ENCODE results near the gene NR0B2.

DNA sequence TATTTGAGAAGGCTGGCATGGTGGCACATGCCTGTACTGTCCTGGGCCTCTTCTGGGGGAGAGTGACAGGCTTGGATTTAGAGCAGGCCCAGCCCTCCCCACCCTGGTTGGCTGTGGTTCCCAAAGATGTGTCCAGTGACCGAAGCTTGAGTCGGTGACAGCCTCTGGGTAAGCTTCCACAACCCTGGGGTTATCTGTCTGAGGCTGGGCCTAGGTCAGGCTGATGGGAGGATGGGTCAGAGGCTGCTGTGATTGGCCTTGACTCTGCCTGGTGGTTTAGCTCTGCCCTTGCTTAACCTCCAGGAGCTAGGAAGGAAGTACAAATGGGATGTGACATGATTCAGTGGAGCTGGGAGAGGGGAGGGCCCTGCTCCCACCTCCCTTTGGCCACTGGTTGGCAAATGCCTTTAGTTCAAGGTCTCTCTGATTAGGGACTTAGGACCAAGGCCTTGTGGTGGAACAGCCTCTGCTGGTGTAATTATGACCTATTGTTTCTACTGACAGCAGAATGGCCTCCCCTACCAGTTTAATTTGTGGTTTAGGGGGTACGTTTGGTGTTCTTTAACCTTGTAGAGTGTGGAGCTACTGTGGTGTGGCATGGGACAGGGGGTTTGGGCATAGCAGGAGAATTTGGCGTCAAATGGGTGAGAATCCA lies 24.4 kb upstream of the NR0B2 start:
- TF ChIP-seq EZH2phosphoT487 (IDR thresholded peaks at IDR 0.05; ENCODE audit: insufficient read depth, low read depth) (no peak), EZH2 (IDR thresholded peaks at IDR 0.05; ENCODE audit: insufficient read depth, poor library complexity, severe bottlenecking) (no peak)
